GM18502 (cell line): ENCODE results near the gene SERPINA3.
"Not testable (repeated sequence)": the region's sequence is repeated elsewhere in the genome, so short reads cannot be mapped to it uniquely, and the experiment has no call there.

Experiments
- ATAC-seq: cut with Tn5 transposase; IDR thresholded peaks from one replicate; pipeline ENCODE4 v1.9.1; 2021; ENCODE audit warnings: mild to moderate bottlenecking; ENCODE audit not compliant: unreplicated experiment, poor library complexity

Gene SERPINA3

GRCh38 chr14:94628578-94628977, 16.4 kb downstream of the SERPINA3 start:
- no peak for ATAC-seq

DNA sequence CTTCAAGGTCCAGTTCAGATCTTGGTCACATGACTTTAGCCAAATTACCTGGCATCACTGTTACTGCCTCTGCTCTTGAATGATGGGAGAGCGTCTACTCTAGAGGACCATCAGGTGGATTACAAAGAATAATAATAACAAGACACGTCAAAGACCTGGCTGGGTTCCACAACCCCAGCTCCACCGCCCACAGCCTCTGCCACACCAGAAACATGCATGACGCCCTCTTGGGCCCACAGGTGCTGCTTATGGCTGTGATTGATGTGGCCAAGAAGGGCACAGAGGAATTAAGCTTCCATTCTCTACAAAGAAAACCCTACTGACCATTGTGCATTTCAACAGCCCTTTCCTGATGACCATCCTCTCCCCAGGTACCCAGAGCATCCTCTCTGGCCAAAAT, 18.2 kb downstream of the SERPINA3 start:
- ATAC-seq = no peak

DNA sequence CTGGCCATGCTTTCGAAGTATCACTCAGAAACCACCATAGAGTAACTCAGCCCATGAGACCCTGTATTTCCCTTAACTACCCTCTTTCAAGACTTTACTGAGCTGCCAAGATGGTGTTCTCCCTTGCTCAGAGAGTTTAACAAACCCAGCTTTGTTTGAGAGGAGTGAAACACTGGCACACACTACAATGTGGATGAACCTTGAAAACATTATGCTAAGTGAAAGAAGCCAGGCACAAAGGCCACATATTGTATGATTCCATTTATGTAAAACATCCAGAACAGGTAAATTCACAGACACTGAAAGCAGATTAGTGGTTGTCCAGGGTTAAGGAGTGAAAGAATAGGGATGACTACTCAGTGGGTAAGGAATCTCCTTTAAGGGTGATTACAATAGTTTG, 18.9 kb downstream of the SERPINA3 start:
- ATAC-seq = no peak

GRCh38 chr14:94631536-94632304, 19.5 kb downstream of the SERPINA3 start:
- no peak for ATAC-seq

GRCh38 chr14:94632305-94632590, 20.1 kb downstream of the SERPINA3 start:
- no peak for ATAC-seq

DNA sequence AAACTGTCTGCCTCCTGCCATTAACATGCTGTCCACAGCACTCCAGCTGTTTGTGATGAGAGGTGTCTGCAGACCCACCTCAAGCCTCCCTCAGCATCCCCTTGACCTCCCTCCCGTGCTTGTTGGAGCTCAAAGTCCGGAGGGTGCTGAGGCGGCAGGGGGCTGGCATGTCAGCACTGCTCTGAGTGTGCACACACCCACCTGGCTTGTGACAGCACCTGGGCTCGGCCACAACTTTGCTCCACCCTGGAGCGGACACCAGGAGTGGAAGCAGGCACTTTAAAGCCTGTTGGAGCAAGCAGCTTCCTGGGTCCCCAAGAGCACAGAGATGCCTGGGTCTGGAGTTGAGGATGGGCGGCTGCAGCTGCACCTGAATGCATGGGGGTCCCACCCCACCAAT, 20.9 kb downstream of the SERPINA3 start:
- ATAC-seq = no peak

DNA sequence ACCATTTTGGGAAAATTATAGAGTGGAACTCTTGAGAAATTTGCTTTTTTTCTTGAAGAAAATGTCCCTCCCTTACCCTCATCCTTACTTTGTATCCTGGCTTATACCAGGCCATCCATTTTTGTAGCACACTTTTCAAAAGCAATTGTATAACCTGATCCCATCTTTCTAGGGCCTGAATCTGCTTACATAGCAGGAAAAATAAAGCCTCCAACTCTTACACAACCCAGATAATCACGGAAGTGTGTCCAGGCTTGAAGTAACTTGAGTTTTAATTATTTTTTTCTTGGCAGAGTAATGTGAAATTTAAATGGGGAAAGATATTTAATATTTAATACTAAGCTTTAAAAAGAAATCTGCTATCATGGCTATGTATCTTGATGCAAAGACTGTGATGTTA, 23.0 kb downstream of the SERPINA3 start:
- ATAC-seq = no peak

DNA sequence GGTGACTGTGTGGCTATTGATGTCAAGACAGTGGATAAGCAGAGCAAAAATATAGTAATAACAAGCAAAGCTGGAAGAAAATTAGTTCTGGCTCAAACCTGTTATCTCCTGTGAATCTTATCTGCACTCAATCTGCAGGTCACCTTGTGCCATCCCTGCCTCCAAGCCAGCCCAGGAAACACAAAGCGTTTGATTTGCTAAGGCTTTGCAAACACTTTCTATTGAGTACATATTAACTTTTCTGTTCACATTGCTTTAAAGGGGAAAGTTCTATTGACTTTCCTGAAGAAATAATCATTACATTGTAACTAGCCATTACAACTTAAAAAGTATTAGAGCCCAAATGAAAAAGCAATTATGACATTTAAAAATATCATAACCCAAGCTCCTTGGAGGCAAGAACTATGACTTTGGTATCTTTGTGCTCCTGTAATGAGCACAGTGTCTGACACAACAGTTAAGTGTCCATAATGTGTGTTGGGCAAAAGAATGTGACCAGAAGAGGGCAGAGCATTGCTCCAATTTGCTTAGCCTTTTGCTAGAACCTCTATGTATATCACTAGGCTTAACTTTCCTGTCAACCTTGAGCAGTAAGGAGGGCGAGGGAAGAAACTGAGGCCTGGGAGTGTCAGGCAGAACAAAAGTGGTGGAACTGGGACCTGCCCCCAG, 24.7 kb downstream of the SERPINA3 start:
- ATAC-seq = no peak

GRCh38 chr14:94637814-94638213, 25.6 kb downstream of the SERPINA3 start:
- ATAC-seq = not testable (repeated sequence)

DNA sequence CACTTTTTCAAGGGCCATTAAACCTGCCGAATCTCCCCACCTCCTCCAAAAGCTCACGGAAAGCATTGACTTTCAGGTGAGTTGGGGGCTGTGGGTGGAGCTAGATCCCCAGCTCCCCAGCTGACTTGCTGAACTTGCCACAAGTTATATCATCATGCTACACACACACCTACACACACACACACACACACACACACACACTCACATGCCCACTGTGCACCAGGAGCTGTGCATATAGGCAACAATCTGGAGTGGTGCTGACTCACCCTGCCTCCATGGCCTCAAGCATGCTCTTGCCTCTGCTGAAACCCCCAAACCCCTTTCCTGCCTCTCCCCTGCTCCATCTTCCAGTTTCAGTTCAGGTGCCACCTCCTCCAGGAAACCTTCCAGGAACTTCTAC, 26.1 kb downstream of the SERPINA3 start:
- ATAC-seq = no peak

DNA sequence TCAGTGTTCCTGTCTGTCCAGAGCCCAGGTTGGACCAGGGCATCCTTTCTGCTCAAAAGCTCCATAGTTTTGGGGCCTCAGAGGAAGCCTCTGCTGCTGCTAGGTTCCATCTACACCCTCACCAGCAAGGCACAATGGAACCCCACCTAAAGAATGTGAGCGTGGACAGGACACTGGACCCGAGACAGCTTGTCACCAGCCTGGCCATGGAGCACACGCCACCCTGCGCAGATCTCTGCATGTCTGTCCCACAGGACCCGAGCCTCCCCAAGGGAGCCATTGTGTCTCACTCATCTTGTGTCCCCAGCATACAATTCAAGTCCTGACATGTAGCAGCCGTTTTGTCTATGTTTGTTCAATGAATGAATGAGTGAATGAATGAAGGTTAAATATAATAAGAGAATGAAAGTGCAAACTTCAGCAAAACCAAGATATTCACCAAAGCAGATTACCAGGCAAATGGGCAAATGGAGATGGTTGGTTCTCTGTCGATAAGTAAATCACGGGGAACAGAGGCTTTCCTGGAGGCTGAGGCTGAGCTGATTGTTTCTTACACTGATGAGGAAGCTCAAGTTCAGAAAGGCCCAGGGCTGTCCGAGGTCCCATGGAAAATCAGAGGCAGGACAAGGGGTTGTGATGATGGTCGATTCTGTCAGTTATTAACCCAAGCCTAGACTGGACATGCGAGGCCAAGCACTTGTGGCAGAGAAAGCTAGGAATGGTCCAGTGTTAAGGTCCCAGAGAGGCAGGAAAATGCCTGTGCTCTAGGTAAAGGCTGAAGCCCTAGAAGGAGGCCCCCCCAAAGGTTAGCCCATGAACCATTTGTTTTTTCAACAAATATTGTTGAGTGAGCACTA, 27.0 kb downstream of the SERPINA3 start:
- no peak for ATAC-seq

GRCh38 chr14:94640721-94641631, 28.8 kb downstream of the SERPINA3 start:
- ATAC-seq = no peak

GRCh38 chr14:94641632-94641955, 29.4 kb downstream of the SERPINA3 start:
- no peak for ATAC-seq

- no peak for ATAC-seq
Observed at GRCh38 chr14:94643316-94644101, 31.3 kb downstream of the SERPINA3 start.

DNA sequence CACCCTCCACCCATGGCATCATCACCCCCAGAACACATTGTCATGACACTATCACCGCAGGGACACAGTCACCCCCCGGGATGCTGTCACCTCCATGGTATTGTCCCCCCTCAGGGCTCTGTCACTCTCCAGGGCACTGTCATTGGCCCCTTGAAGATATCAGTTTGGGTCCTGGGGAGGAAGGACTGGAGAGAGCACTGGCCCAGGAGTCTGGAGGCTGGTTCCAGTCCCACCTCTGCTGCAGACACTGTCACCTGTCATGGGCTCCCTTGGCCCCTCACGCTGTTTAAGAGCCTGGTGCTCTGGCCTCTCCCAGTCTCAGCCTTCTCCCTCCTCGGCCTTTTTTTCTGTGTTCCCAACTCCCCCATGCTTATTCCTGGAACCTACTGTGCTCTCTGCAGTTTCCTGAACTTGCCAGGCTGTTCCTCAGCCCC, 31.9 kb downstream of the SERPINA3 start:
- no peak for ATAC-seq

- ATAC-seq = no peak
Observed at GRCh38 chr14:94646066-94646465, 33.9 kb downstream of the SERPINA3 start.

DNA sequence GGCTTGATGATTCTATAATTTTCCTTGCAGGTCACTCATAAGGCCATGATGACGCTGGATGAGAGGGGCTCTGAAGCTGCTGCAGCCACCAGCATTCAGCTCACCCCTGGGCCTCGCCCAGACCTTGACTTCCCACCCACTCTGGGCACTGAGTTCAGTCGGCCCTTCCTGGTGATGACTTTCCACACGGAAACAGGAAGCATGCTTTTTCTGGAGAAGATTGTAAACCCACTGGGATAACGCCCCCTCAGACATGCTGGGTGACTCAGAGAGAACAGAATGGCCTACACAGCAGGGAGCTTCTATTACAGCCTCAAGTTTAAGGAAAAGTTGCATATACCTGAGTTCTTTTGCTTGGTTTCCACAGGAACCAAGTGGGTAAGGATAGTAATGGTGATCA, 34.3 kb downstream of the SERPINA3 start:
- ATAC-seq = no peak

GRCh38 chr14:94648801-94649200, 36.6 kb downstream of the SERPINA3 start:
- no peak for ATAC-seq

DNA sequence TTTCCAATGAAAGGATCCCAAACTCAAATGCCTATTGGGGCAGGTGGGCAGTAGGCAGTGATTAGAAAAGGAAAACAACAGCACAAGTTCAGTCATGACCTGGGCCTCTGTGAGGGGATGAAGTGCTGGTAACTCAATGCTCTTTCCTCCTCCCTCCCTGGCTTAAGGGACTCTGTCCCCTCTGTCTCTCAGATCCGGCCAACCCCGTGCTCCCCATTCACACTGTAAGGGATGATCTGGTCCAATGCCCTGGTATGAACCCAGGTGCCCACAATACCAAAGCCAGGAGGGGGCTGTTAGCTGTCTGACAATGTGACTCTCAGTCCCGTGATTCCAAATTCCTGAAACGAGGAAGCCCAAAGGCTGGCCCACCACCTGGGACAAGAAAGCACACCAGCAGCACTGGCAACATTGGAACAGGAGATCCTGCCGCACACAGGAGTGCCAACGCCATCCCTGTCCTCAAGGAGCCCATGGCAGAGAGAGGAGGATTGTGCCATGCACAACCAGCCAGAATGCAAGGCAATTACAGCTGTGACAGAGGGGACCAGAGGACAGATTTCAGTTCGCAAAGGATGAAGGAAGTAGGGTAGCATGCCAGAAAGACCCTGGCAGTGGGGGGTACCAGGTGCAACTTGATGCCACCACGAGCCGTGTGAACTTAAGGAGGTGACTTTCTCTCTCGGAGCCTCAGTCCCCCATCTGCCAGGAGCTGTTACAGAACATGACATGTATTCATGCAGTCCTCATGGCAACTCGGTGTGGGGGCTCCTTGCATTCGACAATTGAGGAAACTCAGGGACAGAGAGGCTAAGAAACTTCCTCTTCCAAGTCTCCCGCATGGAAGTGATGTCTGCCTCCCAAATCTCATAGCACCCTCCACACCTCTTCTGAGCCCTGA, 37.6 kb downstream of the SERPINA3 start:
- ATAC-seq = no peak
